AG04449 (cell line): ENCODE data around the gene DRAM2.

Experiments
- CTCF ChIA-PET: fragments of 350-600 bp; formaldehyde crosslinking; extraction: SDS; loops from one replicate; lab custom pipeline; 2021; ENCODE audit warnings: antibody characterized with exemption; lab: Yijun Ruan, JAX
- POLR2A ChIA-PET: fragments of 400-600, 350-600 bp; formaldehyde crosslinking; extraction: SDS; loops from one replicate; lab custom pipeline; 2020; ENCODE audit warnings: antibody characterized with exemption, inconsistent platforms; lab: Yijun Ruan, JAX
- DNase-seq: peaks from one replicate; pipeline ENCODE4 v3.0.0-alpha.2; 2010; ENCODE audit warnings: low read depth, low spot score
- H3K4me3 ChIP-seq: 2 replicates; pipeline ENCODE4 v1.5.1; 2011; ENCODE audit warnings: low read depth, mild to moderate bottlenecking, control low read depth, low read length
- TF ChIP-seq, protein P1 (sequence below): IDR thresholded peaks from one replicate; pipeline ENCODE4 v1.5.1; 2011; ENCODE audit warnings: mild to moderate bottlenecking, moderate library complexity, low read length, control low read depth, inconsistent platforms; ENCODE audit not compliant: insufficient read depth; ENCODE audit errors: missing control alignments

DRAM2 gene

DNA sequence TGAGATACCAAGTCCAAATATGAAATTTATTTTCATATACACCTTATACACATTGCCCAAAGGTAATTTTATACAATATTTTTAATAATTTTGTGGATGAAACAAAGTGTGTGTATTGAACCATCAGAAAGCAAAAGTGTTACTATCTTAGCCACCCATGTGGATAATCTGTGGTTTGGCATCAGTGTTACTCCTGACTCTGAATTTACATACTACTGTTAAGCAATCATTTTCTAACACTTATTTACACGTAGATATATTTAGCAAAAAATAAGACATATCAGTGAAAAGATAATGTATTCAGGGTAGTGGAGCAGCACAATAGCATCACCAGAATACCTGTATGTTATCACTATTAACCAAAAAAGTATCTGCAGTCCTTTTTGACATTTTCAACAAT, 36.8 kb upstream of the DRAM2 start:
- no peak for DNase-seq
- CTCF ChIA-PET: no interaction called here
- POLR2A ChIA-PET: no interaction called here
- no peak overlapping the region for H3K4me3 ChIP-seq
- TF ChIP-seq, protein P1, sequence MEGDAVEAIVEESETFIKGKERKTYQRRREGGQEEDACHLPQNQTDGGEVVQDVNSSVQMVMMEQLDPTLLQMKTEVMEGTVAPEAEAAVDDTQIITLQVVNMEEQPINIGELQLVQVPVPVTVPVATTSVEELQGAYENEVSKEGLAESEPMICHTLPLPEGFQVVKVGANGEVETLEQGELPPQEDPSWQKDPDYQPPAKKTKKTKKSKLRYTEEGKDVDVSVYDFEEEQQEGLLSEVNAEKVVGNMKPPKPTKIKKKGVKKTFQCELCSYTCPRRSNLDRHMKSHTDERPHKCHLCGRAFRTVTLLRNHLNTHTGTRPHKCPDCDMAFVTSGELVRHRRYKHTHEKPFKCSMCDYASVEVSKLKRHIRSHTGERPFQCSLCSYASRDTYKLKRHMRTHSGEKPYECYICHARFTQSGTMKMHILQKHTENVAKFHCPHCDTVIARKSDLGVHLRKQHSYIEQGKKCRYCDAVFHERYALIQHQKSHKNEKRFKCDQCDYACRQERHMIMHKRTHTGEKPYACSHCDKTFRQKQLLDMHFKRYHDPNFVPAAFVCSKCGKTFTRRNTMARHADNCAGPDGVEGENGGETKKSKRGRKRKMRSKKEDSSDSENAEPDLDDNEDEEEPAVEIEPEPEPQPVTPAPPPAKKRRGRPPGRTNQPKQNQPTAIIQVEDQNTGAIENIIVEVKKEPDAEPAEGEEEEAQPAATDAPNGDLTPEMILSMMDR: no peak

DNA sequence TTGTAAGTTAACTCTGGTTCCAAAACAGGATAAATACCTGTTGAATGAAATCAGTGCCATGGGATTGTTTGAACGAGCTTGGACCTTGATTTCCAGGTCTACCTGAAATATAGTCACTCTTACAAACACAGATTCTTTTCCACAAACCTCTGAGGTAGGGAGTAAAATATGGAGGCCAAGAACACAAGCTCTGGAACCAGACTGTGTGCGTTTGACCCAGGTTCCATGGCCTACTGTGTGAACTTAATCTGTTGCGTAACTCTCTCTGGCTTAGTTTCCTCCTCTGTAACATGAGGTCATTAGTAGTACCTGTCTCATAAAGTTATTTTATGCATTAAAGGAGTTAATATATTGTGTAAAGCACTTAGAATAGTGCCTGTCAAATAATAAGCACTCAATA, 35.5 kb upstream of the DRAM2 start:
- H3K4me3 ChIP-seq: no peak overlapping the region
- ChIA-PET POLR2A (no interaction called here), CTCF (no interaction called here)
- no peak for DNase-seq
- TF ChIP-seq, protein P1: no peak

DNA sequence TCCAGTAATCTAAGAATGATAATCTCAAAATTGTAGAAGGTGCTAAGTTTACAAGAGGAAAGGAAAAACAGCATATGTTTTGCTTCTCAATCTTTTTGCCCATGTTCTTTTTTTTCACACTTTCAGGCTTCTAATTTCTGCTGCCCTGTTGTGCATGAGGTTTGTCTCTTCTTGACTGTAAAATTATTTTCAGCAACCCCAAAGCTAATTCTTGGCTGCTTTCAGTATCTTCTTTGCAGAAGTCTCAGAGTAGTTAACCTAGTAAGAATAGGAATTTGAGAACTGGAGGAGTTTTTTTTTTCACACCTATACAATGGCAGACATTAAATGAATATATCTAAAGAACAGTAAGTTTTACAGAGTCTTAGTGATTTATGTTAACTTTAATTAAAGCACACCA, 34.2 kb upstream of the DRAM2 start:
- CTCF ChIA-PET: no interaction called here
- TF ChIP-seq, protein P1: no peak
- POLR2A ChIA-PET: no interaction called here

DNA sequence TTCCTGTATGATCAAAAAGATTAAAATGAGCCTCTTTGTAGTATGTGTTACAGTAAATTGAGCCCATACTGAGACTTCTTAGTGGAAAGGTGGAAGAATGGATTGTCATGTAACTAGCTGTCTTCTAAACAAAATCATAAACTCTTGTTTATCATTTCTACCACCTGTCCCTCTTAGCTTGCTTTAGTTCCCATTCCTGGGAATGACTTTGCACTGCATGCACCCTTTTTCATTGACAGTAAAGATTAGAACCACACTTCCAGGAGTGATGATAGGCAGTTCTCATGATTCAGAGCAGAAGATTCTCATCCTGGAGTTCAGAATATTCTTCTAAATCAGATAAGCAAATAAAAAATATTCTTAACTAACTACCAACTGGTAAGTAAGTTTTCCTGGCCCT, 32.6 kb upstream of the DRAM2 start:
- CTCF ChIA-PET: interaction anchor here (0.9 kb wide), 1 partner anchor 1682 kb away, joined by 3 read pairs; no protein-coding TSS in a partner anchor
- TF ChIP-seq, protein P1: no peak
- no peak for DNase-seq
- H3K4me3 ChIP-seq: no peak overlapping the region
- POLR2A ChIA-PET: no interaction called here

More for the DNA sequence above, 34.2 kb upstream of the DRAM2 start:
- no peak overlapping the region for H3K4me3 ChIP-seq
- DNase-seq: no peak

DNA sequence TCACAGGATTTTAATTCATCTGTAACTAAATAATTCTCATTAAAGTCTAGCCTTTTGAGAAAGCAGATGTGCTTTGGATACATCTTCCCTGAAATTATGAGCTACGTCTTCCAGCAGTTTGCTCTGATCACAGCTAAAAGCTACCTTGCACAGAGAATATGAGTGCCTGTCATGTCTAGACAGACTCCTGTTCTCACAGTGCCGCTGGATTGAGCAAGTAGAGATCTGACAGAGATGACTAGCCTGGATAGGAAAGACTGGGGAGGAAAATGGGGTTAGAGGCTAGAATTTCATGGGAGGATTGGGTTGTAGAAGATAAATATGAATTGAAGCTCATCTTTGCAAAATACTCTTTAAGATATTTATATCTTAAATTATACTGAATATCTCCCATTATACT, 24.3 kb upstream of the DRAM2 start:
- H3K4me3 ChIP-seq: no peak overlapping the region
- CTCF ChIA-PET: interaction anchor here (0.8 kb wide), 1 partner anchor 23 kb away, joined by 3 read pairs; no protein-coding TSS in a partner anchor
- POLR2A ChIA-PET: no interaction called here

DNA sequence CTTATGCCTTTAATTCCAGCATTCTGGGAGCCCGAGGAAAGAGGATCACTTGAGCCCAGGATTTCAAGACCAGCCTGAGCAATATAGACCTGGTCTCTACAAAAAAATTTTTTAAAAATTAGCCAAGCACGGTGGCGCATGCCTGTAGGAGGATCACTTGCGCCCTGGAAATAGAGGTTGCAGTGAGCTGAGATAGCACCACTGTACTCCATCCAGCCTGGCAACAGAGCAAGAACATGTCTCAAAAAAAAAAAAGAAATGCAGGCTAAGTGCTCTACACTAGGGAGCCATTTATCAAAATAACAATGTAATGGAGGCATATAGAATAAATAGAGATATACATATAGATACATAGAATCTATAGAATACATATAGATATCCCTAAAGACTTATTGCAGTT, 23.5 kb upstream of the DRAM2 start:
- POLR2A ChIA-PET: no interaction called here
- no peak overlapping the region for H3K4me3 ChIP-seq
- TF ChIP-seq, protein P1: no peak
- DNase-seq: no peak
- CTCF ChIA-PET: no interaction called here

More for the DNA sequence above, 24.3 kb upstream of the DRAM2 start:
- no peak for DNase-seq
- TF ChIP-seq, protein P1: no peak
